ENCODE results near the gene SLC35A3.

- no peak for TF ChIP-seq TARDBP (IDR thresholded peaks at IDR 0.05; ENCODE audit: borderline replicate concordance)
- TF ChIP-seq, protein P1, sequence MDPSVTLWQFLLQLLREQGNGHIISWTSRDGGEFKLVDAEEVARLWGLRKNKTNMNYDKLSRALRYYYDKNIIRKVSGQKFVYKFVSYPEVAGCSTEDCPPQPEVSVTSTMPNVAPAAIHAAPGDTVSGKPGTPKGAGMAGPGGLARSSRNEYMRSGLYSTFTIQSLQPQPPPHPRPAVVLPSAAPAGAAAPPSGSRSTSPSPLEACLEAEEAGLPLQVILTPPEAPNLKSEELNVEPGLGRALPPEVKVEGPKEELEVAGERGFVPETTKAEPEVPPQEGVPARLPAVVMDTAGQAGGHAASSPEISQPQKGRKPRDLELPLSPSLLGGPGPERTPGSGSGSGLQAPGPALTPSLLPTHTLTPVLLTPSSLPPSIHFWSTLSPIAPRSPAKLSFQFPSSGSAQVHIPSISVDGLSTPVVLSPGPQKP (IDR thresholded peaks at IDR 0.05; ENCODE audit: low read depth, low read length), result no peak
Observed at GRCh38 chr1:100053119-100053518, 83.3 kb downstream of the SLC35A3 start.
